ENCODE measurements around the gene GUCA2B.

GRCh38 chr1:42168391-42168670, 15.1 kb downstream of the GUCA2B start:
- TF ChIP-seq, protein P1, sequence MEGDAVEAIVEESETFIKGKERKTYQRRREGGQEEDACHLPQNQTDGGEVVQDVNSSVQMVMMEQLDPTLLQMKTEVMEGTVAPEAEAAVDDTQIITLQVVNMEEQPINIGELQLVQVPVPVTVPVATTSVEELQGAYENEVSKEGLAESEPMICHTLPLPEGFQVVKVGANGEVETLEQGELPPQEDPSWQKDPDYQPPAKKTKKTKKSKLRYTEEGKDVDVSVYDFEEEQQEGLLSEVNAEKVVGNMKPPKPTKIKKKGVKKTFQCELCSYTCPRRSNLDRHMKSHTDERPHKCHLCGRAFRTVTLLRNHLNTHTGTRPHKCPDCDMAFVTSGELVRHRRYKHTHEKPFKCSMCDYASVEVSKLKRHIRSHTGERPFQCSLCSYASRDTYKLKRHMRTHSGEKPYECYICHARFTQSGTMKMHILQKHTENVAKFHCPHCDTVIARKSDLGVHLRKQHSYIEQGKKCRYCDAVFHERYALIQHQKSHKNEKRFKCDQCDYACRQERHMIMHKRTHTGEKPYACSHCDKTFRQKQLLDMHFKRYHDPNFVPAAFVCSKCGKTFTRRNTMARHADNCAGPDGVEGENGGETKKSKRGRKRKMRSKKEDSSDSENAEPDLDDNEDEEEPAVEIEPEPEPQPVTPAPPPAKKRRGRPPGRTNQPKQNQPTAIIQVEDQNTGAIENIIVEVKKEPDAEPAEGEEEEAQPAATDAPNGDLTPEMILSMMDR (IDR thresholded peaks at IDR 0.05): no peak
- TF ChIP-seq POLR2A (IDR thresholded peaks at IDR 0.05) (no peak), EP300 (IDR thresholded peaks at IDR 0.05) (no peak)

All from suprapubic skin (tissue), 3 donors.